Femur (tissue), 1 donor: ENCODE results near the gene STOM.
A peak's percentile ranks its signal among the peaks of the same experiment; 100 is the strongest.

Experiments used
- DNase-seq: peaks from one replicate; pipeline ENCODE4 v3.0.0-alpha.2; 2017

STOM gene

DNA sequence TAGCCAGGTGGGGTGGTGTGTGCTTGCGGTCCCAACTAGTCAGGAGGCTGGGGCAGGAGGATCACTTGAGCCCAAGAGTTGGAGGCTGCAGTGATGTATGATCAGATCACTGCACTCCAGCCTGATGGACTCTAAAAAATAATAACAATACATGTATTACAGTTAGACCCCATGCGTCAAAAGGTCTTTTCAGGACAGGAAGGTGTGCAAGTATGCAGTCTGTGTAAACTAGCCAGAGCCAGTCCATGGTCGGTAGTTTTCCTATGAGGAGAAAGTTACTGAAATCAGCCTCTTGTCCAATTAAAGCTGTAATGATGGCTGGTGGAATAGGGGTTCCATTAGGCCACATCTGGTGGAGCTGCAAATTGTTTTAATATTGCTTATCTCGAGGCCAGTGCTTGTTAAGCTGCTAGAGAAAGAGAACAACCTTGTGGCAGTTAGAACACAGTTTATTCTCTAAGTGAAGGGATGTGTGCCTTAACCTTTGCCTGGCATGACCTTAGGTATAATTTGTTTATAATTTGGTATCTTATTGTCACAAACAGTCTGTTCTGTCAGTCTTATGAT is 1.5 kb upstream of the STOM start:
- DNase-seq = no peak

- DNase-seq = no peak
Observed at GRCh38 chr9:121368745-121369144, 1.3 kb downstream of the STOM start.

DNA sequence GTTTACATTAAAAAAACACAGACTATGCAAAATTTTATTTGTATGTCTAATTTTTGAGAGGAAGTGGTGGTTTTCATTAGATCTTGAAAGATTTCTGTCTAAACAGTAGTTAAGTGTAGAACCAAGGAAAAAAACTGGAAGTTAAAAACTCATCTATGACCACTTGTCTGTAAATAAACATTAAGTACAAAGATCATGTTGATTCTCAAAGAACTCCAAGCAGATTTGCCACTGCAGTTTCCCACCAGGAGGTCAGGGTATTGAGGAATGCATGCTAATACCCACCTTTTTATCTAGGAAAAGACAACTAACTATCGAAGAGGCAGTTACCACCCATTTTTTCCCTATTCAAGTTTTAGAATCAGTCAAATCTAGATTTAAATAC is 1.9 kb downstream of the STOM start:
- no peak for DNase-seq

GRCh38 chr9:121367306-121368137 is 2.5 kb downstream of the STOM start:
- DNase-seq = no peak

DNA sequence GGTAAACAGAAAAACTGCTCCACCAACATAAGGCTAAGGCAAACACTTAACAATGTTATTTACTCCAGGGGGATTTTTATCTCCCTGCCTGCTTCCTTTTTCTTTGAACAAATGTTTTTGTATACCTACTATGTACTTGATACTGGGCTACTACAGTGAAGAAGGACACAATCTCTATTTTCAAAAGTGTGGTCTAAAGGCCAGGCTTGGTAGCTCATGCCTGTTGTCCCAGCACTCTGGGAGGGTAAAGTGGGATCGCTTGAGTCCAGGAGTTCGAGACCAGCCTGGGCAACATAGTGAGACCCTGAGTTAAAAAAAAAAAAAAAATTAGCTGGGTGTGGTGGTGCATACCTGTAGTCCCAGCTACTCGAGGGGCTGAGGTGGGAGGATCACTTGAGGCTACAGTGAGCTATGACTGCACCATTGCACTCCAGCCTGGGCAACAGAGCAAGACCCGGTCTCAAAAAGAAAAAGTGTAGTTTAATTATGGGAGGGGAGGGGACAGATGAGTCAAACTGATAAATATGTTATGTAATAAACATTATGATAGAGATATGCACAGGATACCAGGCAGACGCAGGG is 3.3 kb downstream of the STOM start:
- no peak for DNase-seq

GRCh38 chr9:121365564-121365963 is 4.5 kb downstream of the STOM start:
- DNase-seq = no peak

- no peak for DNase-seq
Observed at GRCh38 chr9:121364886-121365285, 5.2 kb downstream of the STOM start.

GRCh38 chr9:121364077-121364476 is 6.0 kb downstream of the STOM start:
- DNase-seq = no peak

- no peak for DNase-seq
Observed at GRCh38 chr9:121363622-121363961, 6.5 kb downstream of the STOM start.

GRCh38 chr9:121362813-121363621 is 7.0 kb downstream of the STOM start:
- DNase-seq = no peak

GRCh38 chr9:121360601-121361374 is 9.3 kb downstream of the STOM start:
- no peak for DNase-seq

DNA sequence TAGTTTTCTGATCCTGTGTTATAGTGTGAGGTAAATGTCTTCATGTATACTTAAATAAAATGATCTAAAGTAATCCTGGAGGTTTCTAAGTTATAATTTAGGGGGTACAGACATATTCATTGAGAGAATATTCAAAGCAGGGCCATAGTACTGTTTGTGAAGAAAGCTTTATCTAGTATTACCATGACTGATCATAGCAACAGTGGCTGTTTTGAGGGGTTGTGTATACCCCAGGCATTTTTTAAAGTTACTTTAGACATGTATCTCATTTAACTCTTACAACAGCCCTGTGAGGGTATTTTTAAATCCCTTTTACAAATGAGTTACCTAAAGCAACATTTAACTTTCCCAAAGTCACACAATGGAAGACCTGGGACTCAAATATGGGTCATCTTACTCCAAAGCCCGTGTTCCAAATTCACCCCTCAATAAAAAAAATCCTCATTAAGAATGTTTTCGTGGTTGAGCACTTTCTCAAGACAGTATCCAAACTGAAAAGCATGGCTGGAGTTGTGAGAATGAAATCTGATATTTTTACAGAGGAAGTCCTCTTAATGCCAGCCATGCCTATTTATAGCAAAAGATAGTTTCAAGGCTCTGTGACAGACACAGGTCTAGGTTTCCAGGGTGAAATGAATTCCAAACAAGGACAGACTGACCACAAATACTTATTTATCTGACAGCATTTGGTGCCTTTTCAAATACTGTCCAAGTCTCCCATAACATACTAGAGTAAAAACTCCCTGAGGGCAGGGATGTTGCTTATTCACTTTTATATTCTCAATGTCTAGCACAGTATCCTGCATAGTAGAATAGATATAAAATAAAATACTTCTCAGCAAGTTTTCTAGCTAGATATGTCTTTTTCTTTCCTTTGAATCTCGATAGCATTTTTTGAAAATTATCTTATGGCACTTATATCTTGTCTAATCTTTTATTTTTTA is 10.4 kb downstream of the STOM start:
- DNase-seq = no peak

- no peak for DNase-seq
Observed at GRCh38 chr9:121358751-121359150, 11.3 kb downstream of the STOM start.

DNA sequence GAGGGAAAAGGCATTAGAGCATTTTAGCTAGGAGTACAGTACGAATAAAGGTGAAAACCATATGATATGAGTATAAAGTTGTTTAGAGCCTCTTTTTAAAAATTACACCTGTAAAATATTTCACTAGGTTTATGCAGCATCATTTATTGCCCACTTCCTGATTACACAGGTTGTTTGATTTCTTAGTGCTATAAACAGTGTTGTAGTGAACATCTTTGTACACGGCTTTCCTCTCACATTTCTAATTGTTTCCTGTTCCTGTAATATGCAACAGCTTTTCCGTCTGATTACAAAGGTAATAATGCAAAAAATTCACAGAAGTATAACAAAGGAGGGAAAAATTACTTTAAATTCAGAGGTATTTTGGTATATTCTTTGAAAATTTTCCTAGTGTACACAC is 13.0 kb downstream of the STOM start:
- no peak for DNase-seq

- no peak for DNase-seq
Observed at GRCh38 chr9:121354762-121355161, 15.3 kb downstream of the STOM start.

DNA sequence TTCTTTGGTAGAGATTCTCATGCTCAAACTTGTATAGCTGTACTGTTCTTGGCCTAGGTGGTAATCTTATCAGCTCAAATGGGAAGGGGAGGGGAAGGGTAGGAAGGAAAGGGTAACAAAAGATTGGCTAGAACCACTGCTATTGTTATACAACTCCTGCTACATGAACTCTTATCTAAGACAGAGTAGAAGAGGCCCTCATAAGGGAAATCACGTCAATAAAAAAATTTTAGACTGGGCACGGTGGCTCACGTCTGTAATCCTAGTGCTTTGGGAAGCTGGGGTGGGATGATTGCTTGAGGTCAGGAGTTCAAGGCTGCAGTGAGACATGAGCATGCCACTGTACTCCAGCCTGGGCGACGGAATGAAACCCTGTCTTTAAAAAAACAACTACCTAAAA is 15.9 kb downstream of the STOM start:
- DNase-seq = no peak

DNA sequence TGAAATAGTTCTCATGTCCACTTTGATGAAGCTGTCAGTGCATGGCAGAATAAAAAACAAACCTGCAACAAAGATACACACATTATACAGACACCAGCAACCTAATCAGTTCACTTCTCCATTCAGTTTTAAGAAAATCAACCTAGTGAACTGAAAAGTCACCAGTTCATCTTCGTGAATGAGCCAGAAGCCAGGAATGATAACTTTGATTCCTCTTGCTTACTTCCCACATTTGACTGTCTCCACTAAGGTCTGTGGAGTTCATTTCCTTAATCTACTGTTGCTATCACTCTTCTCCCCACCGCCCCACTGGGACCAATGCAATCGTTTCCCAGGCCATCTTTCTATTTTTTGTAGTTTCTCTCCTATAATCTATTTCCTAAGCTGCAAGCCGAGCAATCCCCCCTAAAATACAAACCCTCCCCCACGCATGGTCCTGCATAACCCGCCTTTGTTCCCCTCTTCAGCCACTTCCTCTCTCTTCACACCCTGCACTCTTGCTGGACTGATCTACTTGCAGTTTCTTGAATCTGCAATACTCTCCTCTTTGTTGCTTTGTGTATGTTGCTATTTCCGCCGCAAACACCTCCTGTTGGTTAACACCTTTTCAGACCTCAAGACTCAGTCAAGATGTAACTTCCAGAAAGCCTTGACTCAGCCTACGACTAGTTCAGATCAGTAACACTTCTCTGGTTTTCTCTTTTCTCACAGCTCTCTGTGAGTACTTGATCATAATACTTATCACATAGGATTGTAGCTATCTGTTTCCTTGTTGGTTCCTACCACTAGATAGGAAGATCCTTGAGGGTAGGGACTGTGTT is 16.6 kb downstream of the STOM start:
- no peak for DNase-seq

DNA sequence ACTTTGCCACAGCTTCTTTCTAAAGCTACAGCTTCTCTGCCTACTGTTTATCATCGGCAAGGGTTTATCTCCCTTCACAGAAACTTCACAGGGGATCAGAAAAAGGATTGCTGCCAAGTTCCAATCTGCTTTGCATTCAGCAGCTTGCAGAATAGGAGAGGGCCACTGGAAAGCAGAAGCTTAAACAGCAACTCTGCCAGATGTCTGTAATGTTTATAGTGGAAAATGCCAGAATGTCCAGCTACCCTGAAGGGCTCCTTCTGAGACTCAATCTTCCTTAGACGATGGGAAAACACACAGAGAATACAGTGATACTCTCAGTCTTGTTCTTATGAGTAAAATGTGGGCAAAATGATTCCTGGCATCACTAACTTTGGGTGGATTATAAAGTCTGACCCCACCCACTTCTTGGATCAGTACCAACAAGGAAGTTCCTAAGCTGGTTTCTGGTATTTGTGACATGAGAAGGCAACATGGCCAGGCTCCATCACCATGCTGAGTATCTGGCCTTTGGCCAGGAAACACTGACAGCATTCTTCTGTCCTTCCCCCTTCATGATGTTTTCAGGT is 19.0 kb downstream of the STOM start:
- peak; percentile 91 for DNase-seq

GRCh38 chr9:121350036-121350435 is 20.0 kb downstream of the STOM start:
- no peak for DNase-seq

- no peak for DNase-seq
Observed at GRCh38 chr9:121349009-121349408, 21.0 kb downstream of the STOM start.
